ENCODE measurements around the gene SMIM8. TPM values are rescaled to one million over a fixed set of nuclear protein-coding genes. Genes with fewer than 3 reads are reported as not detected.
A peak's percentile ranks its signal among the peaks of the same experiment; 100 is the strongest.

SMIM8 gene
- total RNA-seq, 1 donor from 2014 or later, result 13.7 TPM

DNA sequence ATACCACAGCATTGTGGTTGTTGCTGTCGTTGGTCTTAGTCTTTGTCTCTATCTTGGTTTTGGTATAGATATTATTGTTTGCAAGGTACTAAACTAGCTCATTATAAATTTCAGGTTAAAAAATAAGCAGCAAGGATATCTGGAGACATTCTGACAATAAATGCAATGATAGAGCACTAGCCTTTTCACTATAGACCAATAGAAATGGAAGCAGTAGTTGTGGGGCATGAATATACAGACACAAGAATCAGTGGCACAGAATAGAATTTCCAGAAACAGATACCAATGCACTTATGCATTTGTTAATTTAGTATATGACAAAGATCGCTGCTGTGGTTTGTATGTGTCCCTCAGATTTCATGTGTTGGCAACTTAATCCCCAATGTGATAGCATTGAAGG is 54.3 kb downstream of the SMIM8 start:
- DNase-seq (no peak), ATAC-seq (no peak)
- intact Hi-C loops (cut with micrococcal nuclease), result no loop called here

DNA sequence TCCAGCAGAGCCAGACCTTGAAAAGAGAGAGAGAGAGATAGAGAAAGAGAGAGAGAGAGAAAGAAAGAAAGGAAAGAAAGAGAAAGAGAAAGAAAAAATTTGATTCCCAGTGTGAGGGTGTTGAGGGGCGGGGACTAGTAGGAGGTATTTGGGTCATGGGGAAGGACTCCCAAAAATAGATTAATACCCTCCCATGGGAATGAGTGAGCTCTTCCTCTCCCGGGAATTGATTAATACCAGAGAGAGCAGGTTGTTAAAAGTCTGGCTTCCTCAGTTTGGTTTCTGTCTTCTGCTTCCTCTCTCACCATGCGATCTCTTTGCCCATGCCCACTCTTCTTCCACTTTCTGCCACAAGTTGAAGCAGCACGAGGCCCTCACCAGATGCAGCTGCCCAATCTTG is 56.6 kb downstream of the SMIM8 start:
- DNase-seq (no peak), ATAC-seq (no peak)
- intact Hi-C loops (cut with micrococcal nuclease), result no loop called here

DNA sequence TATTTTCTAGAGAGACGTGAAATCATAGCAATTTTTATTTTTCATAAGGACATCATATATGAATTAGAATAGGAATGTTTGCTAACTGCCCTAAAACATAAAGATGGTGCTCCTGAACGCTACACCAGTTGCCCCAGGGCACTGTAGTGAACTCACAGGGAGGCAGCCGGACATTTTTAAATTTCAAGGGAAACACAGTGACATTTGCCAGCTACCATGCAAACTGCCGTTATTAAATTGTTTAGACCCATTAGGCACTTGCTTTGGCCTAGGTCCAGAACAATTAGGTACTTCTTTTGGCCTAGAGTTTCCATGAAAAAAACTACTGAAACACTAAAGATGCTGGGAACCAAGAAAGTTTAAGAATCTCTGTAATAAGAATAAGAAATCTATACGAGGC is 60.5 kb downstream of the SMIM8 start:
- intact Hi-C loops (cut with micrococcal nuclease), result no loop called here
- DNase-seq, result no peak
- no peak for ATAC-seq

DNA sequence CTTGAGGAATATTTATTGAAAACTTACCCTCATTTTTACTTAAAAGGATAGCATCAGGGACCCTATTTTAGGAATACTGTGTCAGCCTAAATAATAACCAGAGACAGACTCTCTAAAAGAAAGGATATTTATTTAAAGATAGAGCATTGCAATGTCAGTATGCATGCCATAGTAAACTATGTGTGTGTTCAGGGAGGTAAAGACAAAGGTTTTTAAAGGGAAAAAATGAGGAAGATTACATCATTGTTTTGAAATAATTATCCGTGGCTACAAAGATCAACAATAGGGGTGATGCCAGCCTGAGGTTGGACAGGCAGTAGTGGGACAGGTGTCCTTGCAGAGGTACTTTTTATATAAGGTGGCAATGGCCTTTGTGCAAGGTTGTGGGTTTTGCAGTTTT is 61.6 kb downstream of the SMIM8 start:
- no peak for DNase-seq
- no peak for ATAC-seq
- intact Hi-C loops (cut with micrococcal nuclease), result no loop called here

DNA sequence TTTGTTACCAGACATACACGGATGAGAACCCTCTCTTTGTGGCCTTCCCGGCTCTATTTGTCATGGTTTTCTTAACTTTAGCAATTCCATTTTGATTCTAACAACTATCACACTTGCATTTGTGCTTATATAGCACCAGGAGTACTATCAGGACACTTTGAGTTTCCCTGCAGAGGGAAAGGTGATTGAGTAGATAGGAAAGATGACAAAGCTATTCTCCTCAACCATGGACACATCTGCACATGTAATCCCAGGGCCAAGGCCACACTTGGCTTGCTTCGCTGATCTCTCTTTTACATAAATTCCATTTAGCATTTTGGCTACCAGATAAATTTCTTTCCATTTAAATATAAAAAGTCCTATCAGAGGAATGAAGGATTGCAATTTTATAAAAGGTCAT is 62.1 kb downstream of the SMIM8 start:
- intact Hi-C loops (cut with micrococcal nuclease), result no loop called here
- DNase-seq (no peak), ATAC-seq (no peak)

DNA sequence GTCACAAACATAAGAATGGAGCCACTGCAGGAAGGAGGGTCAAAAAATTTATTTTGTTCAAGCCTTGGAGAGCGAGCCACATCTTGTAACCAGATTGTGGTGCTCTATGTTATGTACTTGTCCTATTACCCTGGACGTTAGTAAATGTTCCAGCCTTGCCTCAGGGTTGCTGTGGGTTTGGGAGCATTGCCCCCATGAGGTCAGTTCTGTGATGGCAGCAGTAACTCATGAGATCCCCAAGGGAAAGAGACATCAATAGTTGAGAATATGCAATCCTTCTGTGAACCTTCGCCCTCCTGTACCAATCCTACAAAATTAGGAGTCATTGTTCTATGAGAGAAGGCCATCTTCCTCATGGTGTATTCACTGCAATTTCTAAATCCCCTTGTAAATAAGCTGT is 68.9 kb downstream of the SMIM8 start:
- intact Hi-C loops (cut with micrococcal nuclease), result no loop called here
- ATAC-seq (peak; percentile 49), DNase-seq (no peak)

Other genes with a start within 250 kb of the SMIM8 start
- 0.59 TPM for gene CGA, start 227.5 kb upstream of the SMIM8 start, total RNA-seq
- gene ZNF292, start 167.0 kb upstream of the SMIM8 start, total RNA-seq, result 37.7 TPM
- gene GJB7, start 6.7 kb downstream of the SMIM8 start, total RNA-seq, result not detected
- gene C6orf163, start 22.2 kb downstream of the SMIM8 start, total RNA-seq, result 1.7 TPM
- gene CFAP206, start 85.4 kb downstream of the SMIM8 start, total RNA-seq, result 0.25 TPM
- 10.5 TPM for gene SLC35A1, start 150.4 kb downstream of the SMIM8 start, total RNA-seq

Measured in left ventricle myocardium superior (tissue), 1 donor.